GM18858 (cell line): Measurements from ENCODE around the gene MFN1.
A peak's percentile ranks its signal among the peaks of the same experiment; 100 is the strongest.

Experiments used
- ATAC-seq: cut with Tn5 transposase; IDR thresholded peaks from one replicate; pipeline ENCODE4 v1.9.1; 2021; ENCODE audit not compliant: unreplicated experiment

The MFN1 gene

DNA sequence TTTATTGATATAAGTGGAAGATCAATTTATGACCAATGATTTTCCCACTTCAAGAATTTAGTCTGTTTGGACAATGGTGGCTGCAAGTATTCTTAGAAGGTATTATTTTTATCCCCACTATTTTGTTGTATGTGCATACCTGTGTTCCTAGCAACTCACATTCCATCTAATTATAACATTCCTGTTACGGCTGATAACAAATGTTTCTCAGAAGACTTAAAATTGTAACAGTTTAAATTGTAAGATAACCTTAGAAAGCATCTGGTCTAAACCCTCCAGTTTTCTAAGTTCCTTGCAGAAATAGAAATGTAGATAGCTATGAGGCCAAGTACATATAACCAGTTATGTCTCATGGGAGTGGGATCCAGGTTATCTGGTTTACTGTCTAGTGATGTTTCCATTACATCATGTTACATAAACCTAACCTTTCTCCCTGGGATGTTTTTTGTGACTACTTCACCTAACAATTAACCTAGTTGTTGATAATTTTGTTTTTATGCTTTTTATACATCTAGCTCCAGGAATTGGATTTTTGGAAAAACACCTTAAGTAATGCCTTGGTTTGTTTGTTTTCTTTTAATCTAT, 11.1 kb upstream of the MFN1 start:
- no peak for ATAC-seq

DNA sequence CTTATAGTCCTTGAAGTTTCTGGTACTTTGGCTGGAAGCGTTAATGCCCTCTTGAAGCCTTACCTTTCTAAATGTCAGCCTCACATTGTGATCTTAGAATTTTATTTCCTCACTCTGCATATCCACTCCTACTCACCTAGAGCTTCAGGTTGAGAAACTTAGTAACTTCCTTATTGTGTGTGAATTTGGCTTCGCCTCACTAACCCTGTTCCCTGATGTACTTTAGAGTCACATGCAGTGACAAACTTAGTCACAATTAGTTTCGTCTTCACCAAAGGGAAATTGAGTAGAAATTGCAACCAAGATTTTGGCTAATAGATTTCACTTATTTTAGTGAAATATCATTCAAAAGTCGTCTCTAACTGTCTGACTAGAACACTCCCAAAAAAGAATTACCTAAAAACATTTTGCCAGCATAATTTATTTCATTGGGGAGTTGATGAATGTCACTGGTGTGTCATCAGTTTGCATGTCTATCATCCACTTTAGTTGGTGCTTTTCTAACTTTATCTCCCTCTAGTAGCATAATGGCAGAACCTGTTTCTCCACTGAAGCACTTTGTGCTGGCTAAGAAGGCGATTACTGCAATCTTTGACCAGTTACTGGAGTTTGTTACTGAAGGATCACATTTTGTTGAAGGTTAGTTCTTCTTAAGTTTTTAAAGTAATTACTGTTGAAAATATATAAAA, 960 bp downstream of the MFN1 start:
- peak; percentile 84 for ATAC-seq

DNA sequence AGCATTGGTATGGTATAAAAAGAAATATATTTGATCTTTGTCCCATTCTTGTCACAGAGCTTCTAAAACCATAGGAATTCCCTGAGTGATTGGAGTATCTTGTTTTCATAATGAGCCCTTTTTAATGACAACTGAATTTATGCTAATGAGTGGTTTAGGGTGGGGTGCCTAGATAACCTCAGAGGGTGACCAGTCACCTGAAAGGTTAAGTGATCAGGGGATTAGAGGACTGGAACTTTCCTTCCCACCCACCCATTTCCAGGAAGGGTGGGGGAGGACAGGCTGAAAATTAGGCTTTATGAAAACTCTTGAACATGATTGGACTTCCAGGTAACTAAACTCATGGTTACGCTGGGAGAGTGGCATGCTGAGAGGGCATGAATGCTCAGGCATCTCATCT, 8.5 kb downstream of the MFN1 start:
- ATAC-seq, result no peak

DNA sequence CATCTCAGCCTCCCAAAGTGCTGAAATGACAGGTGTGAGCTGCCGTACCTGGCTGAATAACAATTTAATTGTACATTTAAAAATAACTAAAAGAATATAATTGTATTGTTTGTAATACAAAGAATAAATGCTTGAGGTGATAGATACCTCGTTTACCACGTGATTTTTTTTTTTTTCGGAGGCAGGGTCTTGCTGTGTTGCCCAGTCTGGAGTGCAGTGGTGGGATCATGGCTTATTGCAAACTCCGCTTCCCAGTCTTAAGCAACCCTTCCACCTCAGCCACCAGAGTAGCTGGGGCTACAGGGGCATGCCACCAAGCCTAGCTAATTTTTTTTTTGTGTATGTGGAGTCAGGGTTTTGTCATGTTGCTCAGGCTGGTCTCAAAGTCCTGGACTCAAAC, 15.8 kb downstream of the MFN1 start:
- no peak for ATAC-seq

DNA sequence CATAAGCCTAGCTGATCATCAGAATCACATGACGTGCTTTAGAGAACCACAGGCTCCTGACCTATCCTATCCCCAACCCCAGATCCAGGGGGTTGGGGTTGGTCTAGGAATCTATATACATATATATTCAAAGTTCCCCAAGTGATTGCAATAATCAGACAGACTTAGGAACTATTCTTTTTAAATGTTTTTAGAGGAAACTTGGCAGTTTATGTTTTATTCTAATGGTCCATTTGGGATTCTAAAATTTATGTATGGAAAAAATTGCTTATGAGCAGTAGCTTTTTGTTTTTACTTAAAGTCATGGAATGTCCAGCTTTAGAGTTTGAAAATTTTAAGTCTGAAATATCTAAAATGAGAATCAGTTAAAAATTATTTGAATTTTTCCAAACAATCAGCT, 22.1 kb downstream of the MFN1 start:
- no peak for ATAC-seq

DNA sequence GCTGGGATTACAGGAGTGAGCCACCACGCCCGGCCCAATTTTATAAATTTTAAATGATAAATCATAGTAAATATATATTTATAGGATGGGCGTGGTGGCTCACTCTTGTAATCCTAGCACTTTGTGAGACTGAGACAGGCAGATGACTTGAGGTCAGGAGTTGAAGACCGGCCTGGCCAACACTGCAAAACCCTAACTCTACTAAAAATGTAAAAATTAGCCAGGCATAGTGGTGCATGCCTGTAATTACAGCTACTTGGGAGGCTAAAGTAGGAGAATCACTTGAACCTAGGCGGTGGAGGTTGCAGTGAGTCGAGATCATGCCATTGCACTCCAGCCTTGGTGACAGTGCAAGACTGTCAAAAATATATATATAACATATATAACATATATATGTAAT, 26.4 kb downstream of the MFN1 start:
- no peak for ATAC-seq

DNA sequence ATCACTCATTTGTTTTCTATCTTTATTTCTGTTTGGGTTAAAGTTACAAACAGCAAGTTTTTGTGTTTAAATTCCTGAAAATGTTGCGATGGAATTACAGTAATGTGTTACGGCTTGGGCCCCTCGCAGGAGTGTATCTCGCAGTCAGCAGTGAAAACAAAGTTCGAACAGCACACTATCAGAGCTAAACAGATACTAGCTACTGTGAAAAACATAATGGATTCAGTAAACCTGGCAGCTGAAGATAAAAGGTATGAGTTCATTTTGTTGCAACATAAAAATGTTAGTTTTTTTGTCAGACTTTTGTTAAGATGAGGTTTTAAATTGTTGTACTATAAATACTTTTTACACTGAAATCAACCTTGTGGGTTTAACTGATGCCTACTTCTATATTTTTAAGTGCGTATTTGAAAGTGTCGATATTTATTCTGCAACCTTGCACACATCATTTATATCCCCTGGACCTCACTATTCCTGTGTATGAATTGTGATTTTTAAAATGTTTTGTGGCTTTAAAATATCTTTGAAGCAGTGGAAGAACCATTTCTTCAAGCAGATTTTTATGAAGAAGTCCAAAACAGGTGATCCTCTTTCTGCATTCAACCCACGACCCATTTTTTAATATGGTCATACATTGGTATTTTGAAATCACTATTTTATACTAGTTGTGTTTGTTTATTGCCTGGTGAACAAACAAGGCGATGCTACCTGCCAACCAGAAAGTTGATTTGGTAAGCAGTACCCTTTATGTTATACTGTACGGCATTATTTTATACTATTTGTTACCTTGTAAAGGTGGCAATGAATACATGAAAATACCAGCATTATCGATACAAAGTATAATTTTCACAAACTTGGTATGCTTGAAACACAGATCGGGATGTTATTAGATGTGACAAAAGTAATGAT, 27.8 kb downstream of the MFN1 start:
- ATAC-seq, result no peak

DNA sequence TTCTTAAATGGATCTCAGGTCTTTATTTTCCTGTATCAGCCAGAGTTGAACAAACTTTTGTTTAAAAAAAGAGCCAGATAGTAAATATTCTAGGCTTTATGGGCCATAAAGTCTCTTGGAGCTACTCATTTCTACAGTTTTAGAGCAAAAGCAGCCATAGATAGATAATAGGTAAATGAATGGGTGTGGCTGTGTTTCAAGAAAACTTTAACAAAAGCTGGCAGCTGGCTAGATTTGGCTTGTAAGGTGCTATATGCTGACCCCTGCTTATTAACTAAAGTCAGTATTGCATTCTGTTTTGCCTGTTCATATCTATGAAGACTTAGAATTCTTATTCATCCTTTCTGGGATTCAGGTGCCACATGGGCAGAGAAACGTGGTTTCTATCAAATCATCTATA, 29.0 kb downstream of the MFN1 start:
- no peak for ATAC-seq

DNA sequence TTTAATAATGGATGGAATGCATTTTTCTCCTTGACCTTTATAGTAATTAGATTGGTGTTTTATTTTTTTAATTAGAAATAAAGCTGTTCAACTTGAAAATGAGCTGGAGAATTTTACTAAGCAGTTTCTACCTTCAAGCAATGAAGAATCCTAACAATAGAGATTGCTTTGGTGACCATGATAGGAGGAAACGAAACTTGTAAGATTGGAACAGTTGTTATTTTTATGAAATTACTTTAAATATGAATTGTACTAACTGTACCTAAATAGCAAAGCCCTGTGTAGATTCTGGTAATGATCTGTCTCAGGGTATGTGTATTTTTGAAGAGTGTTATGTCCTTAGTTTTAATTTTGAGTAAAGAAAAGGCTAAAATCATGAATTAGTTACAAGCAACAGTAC, 44.4 kb downstream of the MFN1 start:
- ATAC-seq, result no peak

DNA sequence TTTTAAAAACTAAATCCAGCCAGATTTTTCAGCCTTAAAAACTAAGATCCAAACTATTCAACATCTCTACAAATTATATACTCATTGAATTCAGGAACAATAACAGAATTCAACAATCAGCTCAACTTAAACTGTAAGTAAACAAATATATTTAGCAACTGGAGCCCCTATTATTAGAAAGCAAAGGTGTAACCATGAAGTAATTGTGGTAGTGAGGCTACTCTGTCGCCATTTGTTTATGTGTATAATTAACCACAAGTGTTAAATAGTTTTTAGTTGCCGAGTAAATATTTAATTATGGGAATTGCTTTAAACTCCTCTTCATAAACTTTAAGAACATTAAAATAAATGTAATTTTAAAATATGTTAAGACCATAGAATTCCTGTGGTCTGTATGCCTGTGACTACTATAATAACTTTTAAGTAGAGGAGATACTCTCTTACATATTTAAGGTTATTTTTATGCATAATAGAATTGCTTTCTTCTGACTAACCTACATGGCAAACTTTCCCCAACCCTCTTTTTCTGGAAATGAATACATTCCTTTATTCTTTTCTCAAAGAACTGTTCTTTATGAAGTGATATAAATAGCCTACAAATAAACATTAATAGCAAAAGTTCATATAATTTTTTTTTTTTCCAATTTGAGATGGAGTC, 51.2 kb downstream of the MFN1 start:
- no peak for ATAC-seq

DNA sequence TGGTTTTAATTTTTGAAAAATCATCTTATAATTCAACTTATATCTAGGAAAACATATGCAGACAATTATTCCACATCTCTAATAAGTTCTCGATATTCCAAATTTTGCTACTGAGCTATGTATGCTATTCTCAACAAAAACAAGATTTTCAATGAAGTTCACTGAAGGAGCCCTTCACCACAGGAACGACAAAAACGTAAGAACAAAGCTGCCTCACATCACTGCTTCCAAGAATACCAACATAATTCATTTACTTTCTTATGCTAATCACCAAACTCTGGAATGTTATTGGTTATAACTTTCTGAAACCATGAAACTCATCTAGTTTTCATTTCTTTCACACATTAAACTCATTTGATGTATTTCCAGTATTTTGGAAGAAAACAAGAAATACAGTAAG, 54.1 kb downstream of the MFN1 start:
- ATAC-seq, result no peak

DNA sequence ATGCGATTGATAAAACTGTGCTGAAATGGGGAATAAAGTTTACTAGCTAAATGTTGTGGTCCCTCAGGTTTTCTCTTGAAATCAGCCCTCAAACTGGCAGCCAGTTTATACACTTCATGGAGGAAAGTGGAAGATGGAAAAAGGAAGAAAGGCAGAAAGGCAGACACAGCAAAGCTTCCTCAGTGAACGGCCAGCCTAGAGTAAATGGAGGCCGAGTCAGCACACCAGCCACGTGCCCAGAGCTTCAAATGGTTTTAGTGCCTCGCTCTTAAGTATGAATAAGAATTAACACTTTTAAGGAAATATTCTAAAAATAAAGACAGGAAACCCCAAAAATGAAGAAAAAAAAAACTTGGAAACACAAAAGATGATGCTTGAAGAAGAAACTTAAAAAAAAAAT, 55.5 kb downstream of the MFN1 start:
- no peak for ATAC-seq

DNA sequence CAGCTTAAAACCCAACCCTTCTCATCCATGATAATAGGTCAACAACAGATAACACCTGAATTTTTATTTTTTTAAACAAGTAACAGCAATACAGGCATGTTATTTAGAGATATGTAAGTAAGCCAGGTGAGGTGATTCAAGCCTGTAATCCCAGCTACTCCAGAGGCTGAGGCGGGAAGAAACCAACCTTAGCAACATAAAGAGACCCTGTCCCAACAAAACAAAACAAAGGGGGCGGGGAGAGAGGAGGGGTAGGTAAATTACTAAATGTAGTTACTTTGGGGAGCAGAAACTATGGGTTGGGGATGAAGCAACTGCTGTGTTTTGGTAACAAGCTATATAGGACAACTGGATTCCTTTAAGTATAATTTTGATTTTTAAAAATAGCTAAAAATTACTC, 56.8 kb downstream of the MFN1 start:
- ATAC-seq, result no peak

DNA sequence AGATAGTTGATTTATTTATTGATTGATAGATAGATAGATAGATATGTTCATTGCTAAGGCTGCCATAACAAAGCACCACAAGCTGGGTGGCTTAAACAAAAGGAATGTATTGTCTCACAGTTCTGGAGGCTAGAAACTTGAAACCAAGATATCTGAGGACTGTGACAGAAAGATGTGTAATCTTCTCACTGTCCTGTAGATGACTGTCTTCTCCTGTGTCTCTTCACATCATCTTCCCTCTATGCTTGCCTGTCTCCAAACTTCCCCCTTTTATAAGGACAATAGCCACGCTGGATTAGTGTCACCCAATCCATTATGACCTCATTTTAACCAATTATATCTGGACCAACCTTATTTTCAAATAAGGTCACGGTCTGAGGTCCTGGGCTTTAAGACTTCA, 62.8 kb downstream of the MFN1 start:
- ATAC-seq, result no peak

DNA sequence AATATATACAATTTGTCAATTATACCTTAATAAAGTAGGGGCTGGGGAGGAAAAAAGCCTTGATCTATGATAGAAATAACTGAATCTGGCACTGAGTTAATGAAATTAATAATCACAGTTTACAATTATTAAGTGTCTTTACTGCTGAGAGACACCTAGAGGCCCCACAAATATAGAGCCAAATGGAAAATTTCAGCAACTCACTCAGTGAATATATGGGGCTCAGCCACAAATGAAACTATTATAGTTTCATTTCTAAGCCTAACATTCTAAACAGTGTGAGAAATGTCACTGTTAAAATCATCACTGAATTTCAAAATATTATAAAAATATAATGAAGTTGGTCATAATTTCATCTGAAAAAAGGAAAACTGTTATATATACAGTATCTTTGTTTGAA, 63.5 kb downstream of the MFN1 start:
- ATAC-seq, result no peak

DNA sequence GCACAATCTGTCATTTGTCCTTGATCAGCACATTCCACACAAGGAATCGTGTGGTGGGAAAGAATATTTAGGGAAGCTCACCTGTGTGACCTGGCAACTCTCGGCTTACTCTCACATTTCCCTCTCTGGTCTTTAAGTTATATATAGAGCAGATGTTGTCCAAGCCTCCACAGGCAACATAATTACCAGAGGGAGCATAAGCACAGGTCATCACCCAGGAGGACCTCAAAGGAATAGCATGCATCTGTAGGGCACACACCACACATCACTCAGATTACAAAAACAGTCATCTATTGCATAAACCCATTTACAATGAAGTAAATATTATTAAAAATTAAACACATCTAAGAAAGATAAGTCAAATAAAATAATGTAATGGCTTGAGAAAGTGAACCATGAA, 67.3 kb downstream of the MFN1 start:
- ATAC-seq, result no peak

DNA sequence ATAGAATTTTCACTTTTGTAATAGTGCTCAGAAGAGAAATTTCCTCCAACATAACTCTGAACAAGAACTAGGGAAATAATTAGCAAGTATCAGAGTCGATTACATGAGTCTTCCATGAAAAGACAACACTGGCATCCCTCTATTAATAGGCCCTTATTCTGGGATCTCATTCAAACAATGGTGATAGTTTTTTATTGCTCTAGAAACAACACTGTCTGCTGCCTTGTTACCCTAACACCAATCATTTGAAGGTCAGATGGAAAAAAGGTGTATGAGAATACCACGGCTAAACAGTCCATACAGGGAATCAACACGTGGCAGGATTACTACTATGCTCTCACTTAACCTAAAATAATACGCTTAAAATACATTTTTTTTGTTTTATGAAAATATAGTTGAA, 67.9 kb downstream of the MFN1 start:
- no peak for ATAC-seq

DNA sequence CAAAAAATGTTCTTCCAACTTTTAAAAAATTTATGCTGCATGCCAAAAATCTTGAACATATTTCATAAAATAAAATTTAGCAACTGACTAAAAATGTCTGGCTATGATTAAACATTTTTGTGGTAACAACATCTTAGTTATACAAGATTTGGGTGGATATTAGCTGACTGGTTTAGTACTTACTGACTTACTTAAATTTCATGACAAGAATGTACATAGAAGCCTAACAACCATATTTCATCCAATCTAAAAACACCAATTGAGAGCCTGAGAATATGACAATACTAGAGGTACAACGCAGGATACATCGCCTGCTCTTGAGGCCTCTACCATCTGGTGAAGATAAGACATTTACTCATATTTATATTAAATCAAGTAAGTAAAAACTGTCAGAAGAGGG, 69.2 kb downstream of the MFN1 start:
- no peak for ATAC-seq

DNA sequence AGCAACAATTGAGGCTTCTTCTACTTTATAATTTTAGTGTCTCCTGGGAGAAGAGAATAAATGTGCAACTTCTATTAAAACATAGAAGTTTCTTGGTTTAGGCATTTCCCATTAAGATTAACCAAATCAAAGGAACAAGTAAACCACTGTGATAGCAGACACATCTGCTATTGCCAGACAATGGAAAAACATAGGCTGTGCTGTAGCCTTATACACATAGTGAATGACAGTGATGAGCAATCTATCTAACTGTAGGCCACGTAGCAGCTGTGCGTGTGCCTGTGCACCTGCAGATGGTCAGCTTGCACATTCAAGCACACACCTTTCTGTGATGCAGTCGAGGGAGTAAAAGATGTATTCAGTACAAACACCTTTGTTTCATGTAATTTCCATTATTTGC, 71.1 kb downstream of the MFN1 start:
- no peak for ATAC-seq

DNA sequence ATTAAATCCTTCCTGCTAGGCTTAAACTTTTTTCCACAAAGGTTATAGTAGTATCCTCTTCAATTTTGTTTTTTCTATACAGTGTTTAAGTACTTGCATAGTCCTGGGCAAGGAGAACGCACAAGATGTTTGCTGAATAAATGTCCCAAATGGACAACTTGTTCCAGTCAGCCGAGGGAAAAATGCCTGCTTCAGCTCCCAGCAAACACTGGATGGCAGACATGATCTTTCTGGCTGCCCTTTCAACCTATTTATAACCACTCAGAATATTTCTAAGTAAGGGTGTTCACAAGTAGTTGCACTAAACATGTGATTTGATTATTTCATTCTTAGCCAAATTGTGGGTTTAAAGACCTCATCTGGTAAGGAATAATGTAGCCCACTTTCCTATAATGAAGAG, 74.0 kb downstream of the MFN1 start:
- no peak for ATAC-seq

DNA sequence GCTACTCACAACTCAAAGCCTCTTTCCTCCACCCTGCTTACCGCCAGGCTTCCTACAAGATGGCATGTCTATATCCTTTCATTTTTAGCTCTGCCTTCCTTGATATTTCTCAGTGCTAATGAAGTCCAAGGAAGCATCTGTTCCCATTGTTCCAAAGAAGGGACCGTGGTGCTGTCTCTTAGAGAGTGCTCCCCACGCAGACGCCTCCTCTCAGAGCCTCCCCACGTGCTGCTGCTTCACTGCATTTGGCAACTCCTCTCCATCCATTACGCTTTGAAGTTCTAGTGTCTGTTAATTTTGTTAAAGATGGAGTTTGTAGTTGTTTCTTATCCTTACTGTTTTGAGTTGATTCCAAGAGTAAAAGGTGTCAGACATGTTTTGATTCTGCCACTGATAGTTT, 77.6 kb downstream of the MFN1 start:
- no peak for ATAC-seq
